Heart left ventricle (tissue), 13 donors: ENCODE results near the gene UBE3B.

ENCODE experiments used
- POLR2A ChIP-seq, 2 donors: fragments of 450-650 bp; IDR thresholded peaks; one replicate each; pipeline ENCODE4 v1.6.1; 2017; ENCODE audit warnings: antibody characterized with exemption in 2 of 2, mild to moderate bottlenecking in 2 of 2, moderate library complexity in 2 of 2
- TF ChIP-seq, protein P1 (sequence below), 12 donors: fragments of 200-600 bp; sonication (generic) in 4 of 12; IDR thresholded peaks; one replicate each; pipeline versions ENCODE4 v1.5.0 to v1.8.0; 2018 to 2022; ENCODE audit warnings: antibody characterized with exemption in 12 of 12, mild to moderate bottlenecking in 5 of 12
- donor health status: ischemic (EF 13 %, LVEDD 7.1; RV severe dilation, severe dysfunction).
- donor health status: DM: no; HTN: yes; CAD: no.
- donor health status: DM: no; HTN: no; CAD: no.
- donor health status: ischemic (EF 25% LVEDD 6.9; RV normal size, moderate dysfunction).
- donor health status: ischemic (EF 25% LVEDD 5.7; RV mildly dilated, moderate dysfunction).
- donor health status: ischemic (EF 35%, LVEDD 5.7; RV mildly dilated, moderate dysfunction).
- donor health status: nonischemic (EF 11% LVEDD 7.7; RV severe dilation, severe dysfunction).
- donor health status: DM: yes; HTN: yes; CAD: no.
- donor health status: PGD.
- donor health status: ischemic (EF 29% LVEDD 5.4; RV normal size, mild dysfunction).
- donor health status: nonischemic (EF 23%, LVEDD 6.1; RV moderate dilation, normal function).

DNA sequence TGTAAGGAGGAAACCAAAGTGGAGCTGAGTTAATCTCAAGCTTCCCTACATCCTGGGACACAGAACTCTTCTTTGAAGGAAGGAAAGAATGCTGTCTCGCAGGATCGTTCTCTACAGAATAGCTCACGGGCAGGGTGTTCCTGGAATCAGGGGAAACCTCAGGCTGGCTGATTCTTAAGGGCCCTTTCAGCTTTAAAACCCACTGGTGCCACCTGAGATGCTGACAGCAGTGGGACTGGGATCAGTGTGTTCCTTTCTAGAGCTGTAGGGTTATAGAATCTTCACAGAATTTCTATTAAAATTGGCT is 47.8 kb downstream of the UBE3B start:
- TF ChIP-seq, protein P1, sequence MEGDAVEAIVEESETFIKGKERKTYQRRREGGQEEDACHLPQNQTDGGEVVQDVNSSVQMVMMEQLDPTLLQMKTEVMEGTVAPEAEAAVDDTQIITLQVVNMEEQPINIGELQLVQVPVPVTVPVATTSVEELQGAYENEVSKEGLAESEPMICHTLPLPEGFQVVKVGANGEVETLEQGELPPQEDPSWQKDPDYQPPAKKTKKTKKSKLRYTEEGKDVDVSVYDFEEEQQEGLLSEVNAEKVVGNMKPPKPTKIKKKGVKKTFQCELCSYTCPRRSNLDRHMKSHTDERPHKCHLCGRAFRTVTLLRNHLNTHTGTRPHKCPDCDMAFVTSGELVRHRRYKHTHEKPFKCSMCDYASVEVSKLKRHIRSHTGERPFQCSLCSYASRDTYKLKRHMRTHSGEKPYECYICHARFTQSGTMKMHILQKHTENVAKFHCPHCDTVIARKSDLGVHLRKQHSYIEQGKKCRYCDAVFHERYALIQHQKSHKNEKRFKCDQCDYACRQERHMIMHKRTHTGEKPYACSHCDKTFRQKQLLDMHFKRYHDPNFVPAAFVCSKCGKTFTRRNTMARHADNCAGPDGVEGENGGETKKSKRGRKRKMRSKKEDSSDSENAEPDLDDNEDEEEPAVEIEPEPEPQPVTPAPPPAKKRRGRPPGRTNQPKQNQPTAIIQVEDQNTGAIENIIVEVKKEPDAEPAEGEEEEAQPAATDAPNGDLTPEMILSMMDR (IDR thresholded peaks at IDR 0.05) = no peak
- TF ChIP-seq POLR2A (IDR thresholded peaks at IDR 0.05) = no peak
